Measurements from ENCODE around the gene ACTG1.
A peak's percentile ranks its signal among the peaks of the same experiment; 100 is the strongest.
"Not testable (repeated sequence)": the region's sequence is repeated elsewhere in the genome, so short reads cannot be mapped to it uniquely, and the experiment has no call there.

Gene ACTG1

DNA sequence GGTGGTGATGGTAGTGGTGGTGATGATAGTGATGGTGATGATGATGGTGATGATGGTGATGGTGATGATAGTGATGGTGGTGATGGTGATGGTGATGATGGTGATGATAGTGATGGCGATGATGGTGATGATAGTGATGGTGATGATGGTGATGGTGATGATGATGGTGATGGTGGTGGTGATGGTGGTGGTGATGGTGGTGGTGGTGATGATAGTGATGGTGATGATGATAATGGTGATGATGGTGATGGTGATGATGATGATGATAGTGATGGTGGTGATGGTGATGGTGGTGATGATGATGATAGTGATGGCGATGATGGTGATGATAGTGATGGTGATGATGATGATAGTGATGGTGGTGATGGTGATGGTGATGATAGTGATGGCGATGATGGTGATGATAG, 19.4 kb upstream of the ACTG1 start:
- not testable (repeated sequence) for H3K27ac Mint-ChIP-seq; H3K36me3 Mint-ChIP-seq (ENCODE audit: low read depth); H3K4me1 Mint-ChIP-seq (ENCODE audit: low read depth); H3K4me3 Mint-ChIP-seq; H3K27me3 Mint-ChIP-seq (ENCODE audit: low read depth); DNase-seq (ENCODE audit: low spot score); H3K9me3 Mint-ChIP-seq

- not testable (repeated sequence) for H3K27ac Mint-ChIP-seq
These were observed 18.4 kb upstream of the ACTG1 start for GRCh38 chr17:81531013-81531412.

GRCh38 chr17:81529437-81529803, 16.8 kb upstream of the ACTG1 start:
- DNase-seq (ENCODE audit: low spot score) = no peak
- Mint-ChIP-seq H3K27ac (no peak overlapping the region), H3K36me3 (ENCODE audit: low read depth) (no peaks in the 10 kb centered on the region), H3K27me3 (ENCODE audit: low read depth) (no peaks in the 10 kb centered on the region), H3K4me3 (no peak overlapping the region), H3K9me3 (no peaks in the 10 kb centered on the region), H3K4me1 (ENCODE audit: low read depth) (no peaks in the 10 kb centered on the region)

More at GRCh38 chr17:81531013-81531412, 18.4 kb upstream of the ACTG1 start:
- DNase-seq (ENCODE audit: low spot score); H3K27me3 Mint-ChIP-seq (ENCODE audit: low read depth); H3K9me3 Mint-ChIP-seq; H3K4me3 Mint-ChIP-seq; H3K4me1 Mint-ChIP-seq (ENCODE audit: low read depth); H3K36me3 Mint-ChIP-seq (ENCODE audit: low read depth): not testable (repeated sequence)

DNA sequence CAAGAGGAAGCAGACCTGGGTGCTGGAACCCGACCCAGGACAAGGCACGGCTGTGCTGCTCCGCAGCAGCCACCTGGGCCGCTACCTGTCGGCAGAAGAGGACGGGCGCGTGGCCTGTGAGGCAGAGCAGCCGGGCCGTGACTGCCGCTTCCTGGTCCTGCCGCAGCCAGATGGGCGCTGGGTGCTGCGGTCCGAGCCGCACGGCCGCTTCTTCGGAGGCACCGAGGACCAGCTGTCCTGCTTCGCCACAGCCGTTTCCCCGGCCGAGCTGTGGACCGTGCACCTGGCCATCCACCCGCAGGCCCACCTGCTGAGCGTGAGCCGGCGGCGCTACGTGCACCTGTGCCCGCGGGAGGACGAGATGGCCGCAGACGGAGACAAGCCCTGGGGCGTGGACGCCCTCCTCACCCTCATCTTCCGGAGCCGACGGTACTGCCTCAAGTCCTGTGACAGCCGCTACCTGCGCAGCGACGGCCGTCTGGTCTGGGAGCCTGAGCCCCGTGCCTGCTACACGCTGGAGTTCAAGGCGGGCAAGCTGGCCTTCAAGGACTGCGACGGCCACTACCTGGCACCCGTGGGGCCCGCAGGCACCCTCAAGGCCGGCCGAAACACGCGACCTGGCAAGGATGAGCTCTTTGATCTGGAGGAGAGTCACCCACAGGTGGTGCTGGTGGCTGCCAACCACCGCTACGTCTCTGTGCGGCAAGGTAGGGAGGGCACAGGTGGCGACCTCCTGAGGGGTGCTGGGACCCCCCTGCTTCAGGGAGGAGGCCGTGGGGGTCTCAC, 16.2 kb upstream of the ACTG1 start:
- Mint-ChIP-seq H3K27me3 (ENCODE audit: low read depth) (no peaks in the 10 kb centered on the region), H3K4me1 (ENCODE audit: low read depth) (no peaks in the 10 kb centered on the region), H3K36me3 (ENCODE audit: low read depth) (no peaks in the 10 kb centered on the region), H3K4me3 (no peak overlapping the region), H3K27ac (no peak overlapping the region), H3K9me3 (no peaks in the 10 kb centered on the region)
- DNase-seq (ENCODE audit: low spot score) = no peak

GRCh38 chr17:81528384-81528650, 15.7 kb upstream of the ACTG1 start:
- Mint-ChIP-seq H3K27ac (no peak overlapping the region), H3K4me1 (ENCODE audit: low read depth) (no peaks in the 10 kb centered on the region), H3K4me3 (no peak overlapping the region), H3K27me3 (ENCODE audit: low read depth) (no peaks in the 10 kb centered on the region), H3K36me3 (ENCODE audit: low read depth) (no peaks in the 10 kb centered on the region), H3K9me3 (no peaks in the 10 kb centered on the region)
- DNase-seq (ENCODE audit: low spot score) = no peak

DNA sequence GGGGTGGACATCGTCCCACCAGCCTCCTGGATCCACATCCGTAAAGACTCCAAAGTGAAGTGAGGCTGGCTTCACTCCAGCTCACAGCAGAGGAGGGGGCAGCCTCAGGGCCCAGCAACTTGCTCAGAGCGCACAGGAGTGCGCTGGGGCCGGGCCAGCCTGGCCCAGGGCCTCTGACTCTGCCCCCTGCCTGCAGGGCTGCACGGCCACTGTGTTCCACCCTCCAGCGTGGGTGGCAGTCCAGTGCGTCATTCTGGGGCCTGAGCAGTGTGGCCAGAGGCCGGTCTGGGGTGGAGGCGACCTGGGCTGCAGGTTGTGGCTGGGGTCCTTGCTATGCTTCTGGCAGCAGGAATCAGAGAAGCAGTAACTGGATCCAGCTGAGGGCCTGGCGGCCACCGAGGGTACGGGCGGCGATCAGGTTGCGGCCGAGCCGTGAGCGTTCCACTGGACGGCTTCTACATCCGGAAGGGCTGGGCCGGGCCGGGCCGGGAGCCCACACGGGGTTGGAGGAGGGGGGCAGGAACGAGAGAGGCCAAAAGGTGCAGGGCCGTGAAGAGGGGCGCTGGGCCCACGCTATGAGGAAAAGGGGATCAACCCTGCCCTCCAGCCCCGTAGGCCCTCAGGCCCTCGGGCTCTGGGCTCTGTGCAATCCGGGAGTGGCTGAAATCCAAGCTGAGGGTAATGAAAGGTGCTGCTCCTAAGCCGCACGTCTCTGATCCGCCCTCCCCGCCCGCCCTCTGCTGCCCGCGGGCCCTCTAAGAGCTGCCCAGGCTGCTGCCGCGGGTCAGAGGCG, 15.2 kb upstream of the ACTG1 start, which contains the start of gene FSCN2:
Gene FSCN2 (plus strand): TSS at position 787 of the 793 bp plus-strand sequence. CDS start 155 bp downstream, outside the sequence.
- Mint-ChIP-seq H3K9me3 (no peaks in the 10 kb centered on the region), H3K36me3 (ENCODE audit: low read depth) (no peaks in the 10 kb centered on the region), H3K4me1 (ENCODE audit: low read depth) (no peaks in the 10 kb centered on the region), H3K27me3 (ENCODE audit: low read depth) (no peaks in the 10 kb centered on the region), H3K27ac (no peak within 1 kb of the TSS), H3K4me3 (no peak within 1 kb of the TSS)
- DNase-seq (ENCODE audit: low spot score) = no peak

GRCh38 chr17:81526662-81527571, 14.3 kb upstream of the ACTG1 start:
- Mint-ChIP-seq H3K36me3 (ENCODE audit: low read depth) (no peaks in the 10 kb centered on the region), H3K4me1 (ENCODE audit: low read depth) (no peaks in the 10 kb centered on the region), H3K4me3 (no peak overlapping the region), H3K27ac (no peak overlapping the region), H3K27me3 (ENCODE audit: low read depth) (no peaks in the 10 kb centered on the region), H3K9me3 (no peaks in the 10 kb centered on the region)
- no peak for DNase-seq (ENCODE audit: low spot score)

DNA sequence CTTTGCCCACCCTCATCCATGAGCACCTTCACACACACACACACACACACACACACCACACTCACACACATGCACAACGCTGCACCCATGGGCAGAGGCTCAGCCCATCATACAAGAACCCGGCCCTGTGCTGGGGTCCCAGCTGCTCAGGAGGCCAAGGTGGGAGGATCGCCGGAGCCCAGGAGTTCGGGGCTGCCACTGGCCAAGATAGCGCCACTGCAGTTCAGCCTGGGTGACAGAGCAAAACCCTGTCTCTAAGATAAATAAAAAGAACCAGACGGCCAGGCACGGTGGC, 12.2 kb upstream of the ACTG1 start:
- Mint-ChIP-seq H3K27me3 (ENCODE audit: low read depth) (peaks cover 5% of the 10 kb centered on the region), H3K4me1 (ENCODE audit: low read depth) (peaks cover 6% of the 10 kb centered on the region), H3K9me3 (no peaks in the 10 kb centered on the region), H3K36me3 (ENCODE audit: low read depth) (no peaks in the 10 kb centered on the region), H3K4me3 (no peak overlapping the region), H3K27ac (no peak overlapping the region)
- DNase-seq (ENCODE audit: low spot score) = no peak

- Mint-ChIP-seq H3K9me3 (no peaks in the 10 kb centered on the region), H3K4me1 (ENCODE audit: low read depth) (peaks cover 6% of the 10 kb centered on the region), H3K36me3 (ENCODE audit: low read depth) (no peaks in the 10 kb centered on the region), H3K27ac (no peak overlapping the region), H3K27me3 (ENCODE audit: low read depth) (peaks cover 5% of the 10 kb centered on the region), H3K4me3 (no peak overlapping the region)
- DNase-seq (ENCODE audit: low spot score) = no peak
These were observed 11.7 kb upstream of the ACTG1 start for GRCh38 chr17:81524039-81524864.

GRCh38 chr17:81523402-81524038, 10.9 kb upstream of the ACTG1 start:
- Mint-ChIP-seq H3K27me3 (ENCODE audit: low read depth) (peaks cover 5% of the 10 kb centered on the region), H3K9me3 (no peaks in the 10 kb centered on the region), H3K27ac (no peak overlapping the region), H3K4me1 (ENCODE audit: low read depth) (peaks cover 6% of the 10 kb centered on the region), H3K4me3 (no peak overlapping the region), H3K36me3 (ENCODE audit: low read depth) (no peaks in the 10 kb centered on the region)
- DNase-seq (ENCODE audit: low spot score) = no peak

- Mint-ChIP-seq H3K4me3 (no peak overlapping the region), H3K4me1 (ENCODE audit: low read depth) (peaks cover 10% of the 10 kb centered on the region), H3K27me3 (ENCODE audit: low read depth) (peaks cover 5% of the 10 kb centered on the region), H3K9me3 (no peaks in the 10 kb centered on the region), H3K36me3 (ENCODE audit: low read depth) (peaks cover 2% of the 10 kb centered on the region), H3K27ac (no peak overlapping the region)
- no peak for DNase-seq (ENCODE audit: low spot score)
These were observed 10.1 kb upstream of the ACTG1 start for GRCh38 chr17:81522491-81523401.

DNA sequence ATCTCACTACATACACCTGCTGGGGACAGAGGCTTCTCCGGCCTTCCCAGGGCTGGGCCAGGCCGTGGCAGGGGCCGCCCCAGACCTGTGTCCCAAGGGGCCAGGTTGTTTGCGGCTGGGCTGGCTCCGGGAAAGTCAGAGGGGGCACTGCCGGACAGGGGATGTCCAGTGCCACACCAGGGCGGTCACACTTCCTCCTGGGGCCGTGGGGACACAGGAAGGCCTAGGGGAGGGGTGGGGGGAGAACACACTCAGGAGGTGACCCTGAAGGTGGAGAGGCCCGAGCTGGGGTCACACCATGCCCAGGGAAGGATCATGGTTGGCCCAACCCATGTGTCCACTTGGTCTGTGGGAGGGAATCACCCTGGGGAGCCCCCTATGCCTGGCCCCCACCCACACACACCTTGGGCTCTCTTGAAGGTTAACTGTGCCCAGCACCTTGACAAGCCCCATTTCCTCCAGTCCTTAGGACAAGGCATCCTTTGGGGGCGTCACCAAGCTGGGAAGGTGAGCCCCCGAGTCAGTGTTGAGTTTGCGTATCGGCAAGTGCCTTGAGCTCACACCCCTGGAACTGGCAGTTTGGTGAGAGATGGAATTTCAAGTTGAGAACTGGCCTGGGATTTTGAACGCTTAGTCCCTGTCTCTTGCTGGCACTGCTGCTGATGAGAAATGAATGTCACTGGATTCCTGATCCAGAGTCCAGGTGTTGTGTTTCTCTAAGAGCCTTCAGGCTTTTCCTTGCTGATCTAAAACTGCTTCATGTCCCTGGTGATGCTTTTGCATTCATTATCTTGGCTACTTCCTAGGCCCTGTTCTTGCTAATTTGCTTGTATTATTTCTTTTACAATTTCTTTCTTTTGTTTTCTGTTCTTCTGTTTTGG, 7.7 kb upstream of the ACTG1 start:
- H3K4me1 Mint-ChIP-seq (ENCODE audit: low read depth) = peaks cover 20% of the 10 kb centered on the region
- H3K4me3 Mint-ChIP-seq = peak overlapping the region; percentile 14
- no peak for DNase-seq (ENCODE audit: low spot score)
- no peaks in the 10 kb centered on the region for H3K9me3 Mint-ChIP-seq
- no peak overlapping the region for H3K27ac Mint-ChIP-seq
- H3K27me3 Mint-ChIP-seq (ENCODE audit: low read depth) = peaks cover 5% of the 10 kb centered on the region
- peaks cover 2% of the 10 kb centered on the region for H3K36me3 Mint-ChIP-seq (ENCODE audit: low read depth)
